Measurements from ENCODE around the gene OBP2A.

OBP2A gene

DNA sequence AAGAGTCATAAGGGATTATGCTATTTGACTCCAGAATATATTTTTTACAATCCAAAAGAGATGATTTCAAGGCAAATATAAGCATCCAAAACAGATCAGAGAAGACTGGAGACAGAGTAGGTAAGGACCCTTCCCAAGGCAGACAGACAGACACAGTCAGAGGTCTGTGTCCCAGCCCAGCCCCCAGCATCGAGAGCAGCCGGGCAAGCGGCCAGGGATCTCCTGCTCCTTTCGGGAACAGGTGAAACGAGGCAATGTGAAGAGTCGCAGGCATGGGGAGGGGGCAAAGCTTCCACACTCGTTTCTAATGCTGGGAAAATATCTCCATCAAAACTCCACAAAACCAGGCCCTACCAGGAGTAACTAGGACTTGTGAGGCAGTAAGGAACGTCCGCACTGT lies 21.4 kb downstream of the OBP2A start:
- no peak for DNase-seq (ENCODE audit: extremely low spot score)
- CTCF ChIA-PET: no interaction called here
- POLR2A ChIA-PET: interaction anchor here (0.7 kb wide), 1 partner anchor 60 kb away, joined by 3 read pairs; no protein-coding TSS in a partner anchor
- TF ChIP-seq CTBP1 (IDR thresholded peaks at IDR 0.05; ENCODE audit: borderline replicate concordance): no peak

DNA sequence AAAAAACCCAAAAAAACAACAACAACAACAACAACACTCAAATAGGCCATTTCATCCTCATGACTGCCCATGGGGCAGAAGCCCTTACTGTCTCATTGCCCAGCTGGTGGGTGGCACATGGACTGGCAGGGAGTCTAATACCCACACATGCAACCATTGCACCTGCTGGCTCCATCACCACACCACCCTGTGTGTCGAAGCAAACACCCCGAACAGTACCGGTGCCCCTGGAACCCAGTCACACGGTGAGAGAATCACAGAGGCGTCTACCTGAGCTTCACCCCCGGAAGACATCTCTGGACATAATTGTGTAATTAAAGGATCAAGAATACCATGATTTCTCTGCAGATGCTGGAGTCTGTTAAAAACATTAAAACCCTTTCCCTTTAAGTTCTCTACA lies 22.1 kb downstream of the OBP2A start:
- POLR2A ChIA-PET: no interaction called here
- TF ChIP-seq CTBP1 (IDR thresholded peaks at IDR 0.05; ENCODE audit: borderline replicate concordance): no peak
- TF ChIP-seq ARNT (IDR thresholded peaks at IDR 0.05): no peak
- TF ChIP-seq, protein P1, sequence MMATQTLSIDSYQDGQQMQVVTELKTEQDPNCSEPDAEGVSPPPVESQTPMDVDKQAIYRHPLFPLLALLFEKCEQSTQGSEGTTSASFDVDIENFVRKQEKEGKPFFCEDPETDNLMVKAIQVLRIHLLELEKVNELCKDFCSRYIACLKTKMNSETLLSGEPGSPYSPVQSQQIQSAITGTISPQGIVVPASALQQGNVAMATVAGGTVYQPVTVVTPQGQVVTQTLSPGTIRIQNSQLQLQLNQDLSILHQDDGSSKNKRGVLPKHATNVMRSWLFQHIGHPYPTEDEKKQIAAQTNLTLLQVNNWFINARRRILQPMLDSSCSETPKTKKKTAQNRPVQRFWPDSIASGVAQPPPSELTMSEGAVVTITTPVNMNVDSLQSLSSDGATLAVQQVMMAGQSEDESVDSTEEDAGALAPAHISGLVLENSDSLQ (IDR thresholded peaks at IDR 0.05): no peak
- no peak for TF ChIP-seq ELF4 (IDR thresholded peaks at IDR 0.05)
- no peak for TF ChIP-seq BHLHE40 (IDR thresholded peaks at IDR 0.05; ENCODE audit: borderline replicate concordance)
- TF ChIP-seq ZNF384 (IDR thresholded peaks at IDR 0.05): no peak
- no peak for TF ChIP-seq TARDBP (IDR thresholded peaks at IDR 0.05)
- TF ChIP-seq NFRKB (IDR thresholded peaks at IDR 0.05): no peak
- TF ChIP-seq L3MBTL2 (conservative IDR thresholded peaks at IDR 0.05): no peak
- no peak for TF ChIP-seq SUZ12 (IDR thresholded peaks at IDR 0.05)
- TF ChIP-seq FOXM1 (IDR thresholded peaks at IDR 0.05; ENCODE audit: borderline replicate concordance): no peak
- TF ChIP-seq SP1 (IDR thresholded peaks at IDR 0.05): no peak
- no peak for TF ChIP-seq HDGF (IDR thresholded peaks at IDR 0.05; ENCODE audit: borderline replicate concordance)
- TF ChIP-seq LEF1 (IDR thresholded peaks at IDR 0.05; ENCODE audit: borderline replicate concordance): no peak
- TF ChIP-seq FOXA1 (IDR thresholded peaks at IDR 0.05): no peak
- TF ChIP-seq FOXK2 (IDR thresholded peaks at IDR 0.05): no peak
- no peak for DNase-seq (ENCODE audit: extremely low spot score)
- CTCF ChIA-PET: no interaction called here

DNA sequence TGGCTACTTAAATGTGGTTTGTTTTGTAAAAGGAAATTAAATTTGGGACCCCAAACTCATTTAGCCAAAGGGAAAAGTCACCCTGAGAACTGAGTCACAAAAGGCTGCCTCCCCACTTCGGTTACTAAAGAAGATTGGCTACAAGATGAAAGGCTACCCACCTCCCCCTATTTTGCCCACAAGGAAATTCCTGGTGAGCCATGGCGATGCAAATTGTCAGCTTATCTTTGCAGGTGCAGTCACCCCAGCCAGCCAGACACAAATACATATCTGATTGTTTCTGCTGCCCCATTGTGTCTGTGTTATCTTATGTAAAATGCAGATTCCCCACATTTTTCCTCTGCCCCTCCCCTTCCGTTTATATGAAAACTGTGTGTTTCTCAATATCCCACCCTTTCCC lies 24.5 kb downstream of the OBP2A start:
- POLR2A ChIA-PET: no interaction called here
- TF ChIP-seq NFRKB (IDR thresholded peaks at IDR 0.05) (no peak), L3MBTL2 (conservative IDR thresholded peaks at IDR 0.05) (no peak), FOXM1 (IDR thresholded peaks at IDR 0.05; ENCODE audit: borderline replicate concordance) (no peak), BHLHE40 (IDR thresholded peaks at IDR 0.05; ENCODE audit: borderline replicate concordance) (no peak), SUZ12 (IDR thresholded peaks at IDR 0.05) (no peak), ARNT (IDR thresholded peaks at IDR 0.05) (no peak), FOXA1 (IDR thresholded peaks at IDR 0.05) (no peak), ELF4 (IDR thresholded peaks at IDR 0.05) (no peak), HDGF (IDR thresholded peaks at IDR 0.05; ENCODE audit: borderline replicate concordance) (no peak), CTBP1 (IDR thresholded peaks at IDR 0.05; ENCODE audit: borderline replicate concordance) (no peak), SP1 (IDR thresholded peaks at IDR 0.05) (no peak), ZNF384 (IDR thresholded peaks at IDR 0.05) (no peak), LEF1 (IDR thresholded peaks at IDR 0.05; ENCODE audit: borderline replicate concordance) (no peak), TARDBP (IDR thresholded peaks at IDR 0.05) (no peak), FOXK2 (IDR thresholded peaks at IDR 0.05) (no peak)
- TF ChIP-seq, protein P1 (IDR thresholded peaks at IDR 0.05): no peak
- no peak for DNase-seq (ENCODE audit: extremely low spot score)
- CTCF ChIA-PET: no interaction called here

GRCh38 chr9:135572233-135572632 lies 26.3 kb downstream of the OBP2A start:
- POLR2A ChIA-PET: no interaction called here

GRCh38 chr9:135573124-135573523 lies 27.2 kb downstream of the OBP2A start:
- no peak for DNase-seq (ENCODE audit: extremely low spot score)
- ChIA-PET POLR2A (no interaction called here), CTCF (no interaction called here)
- TF ChIP-seq ZNF384 (IDR thresholded peaks at IDR 0.05): no peak

More at GRCh38 chr9:135572233-135572632, 26.3 kb downstream of the OBP2A start:
- DNase-seq (ENCODE audit: extremely low spot score): no peak
- CTCF ChIA-PET: no interaction called here
- TF ChIP-seq HDGF (IDR thresholded peaks at IDR 0.05; ENCODE audit: borderline replicate concordance) (no peak), LEF1 (IDR thresholded peaks at IDR 0.05; ENCODE audit: borderline replicate concordance) (no peak), ARNT (IDR thresholded peaks at IDR 0.05) (no peak), FOXA1 (IDR thresholded peaks at IDR 0.05) (no peak), SP1 (IDR thresholded peaks at IDR 0.05) (no peak), TARDBP (IDR thresholded peaks at IDR 0.05) (no peak)

GRCh38 chr9:135574331-135574730 lies 28.4 kb downstream of the OBP2A start:
- DNase-seq (ENCODE audit: extremely low spot score): no peak
- TF ChIP-seq, protein P1 (IDR thresholded peaks at IDR 0.05): no peak
- TF ChIP-seq LEF1 (IDR thresholded peaks at IDR 0.05; ENCODE audit: borderline replicate concordance): no peak
- no peak for TF ChIP-seq FOXK2 (IDR thresholded peaks at IDR 0.05)
- TF ChIP-seq SP1 (IDR thresholded peaks at IDR 0.05): no peak
- no peak for TF ChIP-seq SUZ12 (IDR thresholded peaks at IDR 0.05)
- TF ChIP-seq ARNT (IDR thresholded peaks at IDR 0.05): no peak
- no peak for TF ChIP-seq BHLHE40 (IDR thresholded peaks at IDR 0.05; ENCODE audit: borderline replicate concordance)
- TF ChIP-seq L3MBTL2 (conservative IDR thresholded peaks at IDR 0.05): no peak
- no peak for TF ChIP-seq HDGF (IDR thresholded peaks at IDR 0.05; ENCODE audit: borderline replicate concordance)
- TF ChIP-seq CTBP1 (IDR thresholded peaks at IDR 0.05; ENCODE audit: borderline replicate concordance): no peak
- no peak for TF ChIP-seq FOXA1 (IDR thresholded peaks at IDR 0.05)
- no peak for TF ChIP-seq ZNF384 (IDR thresholded peaks at IDR 0.05)
- TF ChIP-seq TARDBP (IDR thresholded peaks at IDR 0.05): no peak
- CTCF ChIA-PET: interaction anchor here (0.5 kb wide), 1 partner anchor 9 kb away, joined by 4 read pairs; no protein-coding TSS in a partner anchor
- POLR2A ChIA-PET: no interaction called here

DNA sequence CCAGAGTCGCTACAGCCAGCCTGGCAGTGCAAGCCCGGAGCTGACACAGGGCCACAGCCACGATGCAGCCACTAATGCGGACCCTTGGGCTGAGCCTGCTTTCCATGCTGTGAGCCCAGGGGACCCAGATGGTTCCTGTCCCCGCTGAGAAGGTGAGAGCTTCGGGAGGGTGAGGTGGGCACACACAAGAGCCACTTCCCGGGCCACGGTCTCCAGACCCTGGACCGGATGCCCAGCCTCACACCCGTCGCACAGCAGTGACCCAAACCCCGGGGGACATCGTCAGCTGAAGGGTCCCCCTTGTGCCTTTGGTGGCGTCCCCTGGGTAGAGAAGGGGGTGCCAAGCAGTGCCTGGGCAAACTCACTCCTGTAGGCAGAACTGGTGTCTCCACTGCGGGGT lies 29.0 kb downstream of the OBP2A start:
- no peak for DNase-seq (ENCODE audit: extremely low spot score)
- ChIA-PET POLR2A (no interaction called here), CTCF (no interaction called here)
- TF ChIP-seq, protein P1 (IDR thresholded peaks at IDR 0.05): no peak
- TF ChIP-seq BHLHE40 (IDR thresholded peaks at IDR 0.05; ENCODE audit: borderline replicate concordance): no peak
- no peak for TF ChIP-seq NFRKB (IDR thresholded peaks at IDR 0.05)
- no peak for TF ChIP-seq FOXA1 (IDR thresholded peaks at IDR 0.05)
- TF ChIP-seq ELF4 (IDR thresholded peaks at IDR 0.05): no peak
- TF ChIP-seq ARNT (IDR thresholded peaks at IDR 0.05): no peak
- TF ChIP-seq LEF1 (IDR thresholded peaks at IDR 0.05; ENCODE audit: borderline replicate concordance): no peak
- TF ChIP-seq FOXM1 (IDR thresholded peaks at IDR 0.05; ENCODE audit: borderline replicate concordance): no peak
- TF ChIP-seq FOXK2 (IDR thresholded peaks at IDR 0.05): no peak
- no peak for TF ChIP-seq ZNF384 (IDR thresholded peaks at IDR 0.05)
- no peak for TF ChIP-seq SUZ12 (IDR thresholded peaks at IDR 0.05)
- TF ChIP-seq L3MBTL2 (conservative IDR thresholded peaks at IDR 0.05): no peak
- TF ChIP-seq TARDBP (IDR thresholded peaks at IDR 0.05): no peak
- TF ChIP-seq HDGF (IDR thresholded peaks at IDR 0.05; ENCODE audit: borderline replicate concordance): no peak
- no peak for TF ChIP-seq SP1 (IDR thresholded peaks at IDR 0.05)

Measured in HEK293T (cell line).